Epithelial cell of esophagus (primary cell): Measurements from ENCODE around the gene PTRH2.

Source experiments
- DNase-seq: peaks from one replicate; pipeline ENCODE4 v3.0.0; 2010; ENCODE audit warnings: low read depth
- H3K4me3 ChIP-seq: 2 replicates; pipeline ENCODE4 v1.5.1; 2011; ENCODE audit warnings: mild to moderate bottlenecking, low read length, control low read depth
- TF ChIP-seq, protein P1 (sequence below): IDR thresholded peaks from 2 replicates; pipeline ENCODE4 v1.5.1; 2011; ENCODE audit warnings: low read depth, mild to moderate bottlenecking, low read length, control low read depth, inconsistent platforms; ENCODE audit not compliant: insufficient read depth; ENCODE audit errors: missing control alignments

The PTRH2 gene

DNA sequence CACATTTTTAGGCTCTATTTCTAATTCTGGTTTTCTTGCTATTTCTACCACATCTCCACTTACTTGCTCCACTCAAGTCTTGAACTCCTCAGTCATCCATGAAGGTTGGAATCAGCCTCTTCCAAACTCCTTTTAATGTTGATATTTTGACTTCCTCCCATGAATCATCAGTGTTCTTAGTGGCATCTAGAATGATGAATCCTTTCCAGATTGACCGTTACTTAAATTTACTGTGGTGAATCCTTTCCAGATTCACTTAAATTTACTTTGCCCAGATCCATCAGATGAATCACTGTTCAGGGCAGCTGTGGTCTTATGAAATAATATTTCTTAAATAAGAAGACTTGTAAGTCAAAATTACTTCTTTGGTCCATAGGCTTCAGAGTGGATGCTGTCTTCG lies 55.1 kb downstream of the PTRH2 start:
- DNase-seq: no peak
- TF ChIP-seq, protein P1, sequence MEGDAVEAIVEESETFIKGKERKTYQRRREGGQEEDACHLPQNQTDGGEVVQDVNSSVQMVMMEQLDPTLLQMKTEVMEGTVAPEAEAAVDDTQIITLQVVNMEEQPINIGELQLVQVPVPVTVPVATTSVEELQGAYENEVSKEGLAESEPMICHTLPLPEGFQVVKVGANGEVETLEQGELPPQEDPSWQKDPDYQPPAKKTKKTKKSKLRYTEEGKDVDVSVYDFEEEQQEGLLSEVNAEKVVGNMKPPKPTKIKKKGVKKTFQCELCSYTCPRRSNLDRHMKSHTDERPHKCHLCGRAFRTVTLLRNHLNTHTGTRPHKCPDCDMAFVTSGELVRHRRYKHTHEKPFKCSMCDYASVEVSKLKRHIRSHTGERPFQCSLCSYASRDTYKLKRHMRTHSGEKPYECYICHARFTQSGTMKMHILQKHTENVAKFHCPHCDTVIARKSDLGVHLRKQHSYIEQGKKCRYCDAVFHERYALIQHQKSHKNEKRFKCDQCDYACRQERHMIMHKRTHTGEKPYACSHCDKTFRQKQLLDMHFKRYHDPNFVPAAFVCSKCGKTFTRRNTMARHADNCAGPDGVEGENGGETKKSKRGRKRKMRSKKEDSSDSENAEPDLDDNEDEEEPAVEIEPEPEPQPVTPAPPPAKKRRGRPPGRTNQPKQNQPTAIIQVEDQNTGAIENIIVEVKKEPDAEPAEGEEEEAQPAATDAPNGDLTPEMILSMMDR: no peak
- H3K4me3 ChIP-seq: no peak overlapping the region

- H3K4me3 ChIP-seq: no peak overlapping the region
- TF ChIP-seq, protein P1: no peak
- DNase-seq: no peak
Measured at GRCh38 chr17:59651346-59651745, 55.9 kb downstream of the PTRH2 start.

DNA sequence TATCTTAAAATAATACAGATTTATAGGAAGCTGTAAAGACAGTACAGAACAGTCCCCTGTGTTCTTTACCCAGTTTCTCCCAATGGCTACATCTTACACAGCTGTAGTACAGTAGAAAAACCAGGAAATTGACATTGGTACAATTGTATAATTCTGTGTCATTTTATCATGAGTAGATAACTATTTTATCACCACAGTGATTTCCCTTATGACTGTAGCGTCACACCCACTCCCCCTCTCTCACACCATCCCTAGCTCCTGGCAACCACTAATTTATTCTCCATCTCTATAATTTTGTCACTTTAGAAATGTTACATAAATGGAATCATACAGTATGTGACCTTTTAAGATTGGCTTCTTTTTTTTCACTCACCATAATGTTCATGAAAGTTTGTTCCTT lies 56.6 kb downstream of the PTRH2 start:
- no peak overlapping the region for H3K4me3 ChIP-seq
- no peak for DNase-seq
- TF ChIP-seq, protein P1: no peak

DNA sequence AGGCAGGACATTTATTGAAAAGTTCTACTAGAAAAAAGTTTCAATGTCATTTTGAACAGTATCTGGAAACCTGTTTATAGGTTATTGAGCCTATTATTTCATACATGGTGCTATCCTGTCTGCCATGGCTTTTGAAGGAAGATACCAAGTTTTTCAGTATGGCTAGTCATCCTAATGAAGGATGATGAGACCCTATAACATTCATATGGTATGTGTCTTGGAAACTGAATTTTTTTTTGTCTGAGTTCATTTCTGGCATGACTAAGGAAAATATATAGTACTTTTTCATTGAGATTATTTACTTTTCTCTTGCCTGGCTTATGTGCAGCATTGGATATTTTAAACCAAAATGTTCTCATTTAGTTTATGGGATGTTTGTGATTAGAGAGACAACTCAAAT lies 57.3 kb downstream of the PTRH2 start:
- TF ChIP-seq, protein P1: no peak
- H3K4me3 ChIP-seq: no peak overlapping the region
- no peak for DNase-seq
